SJSA1 (cell line): Measurements from ENCODE around the gene KNTC1. TPM values are rescaled to one million over a fixed set of nuclear protein-coding genes. Genes with fewer than 3 reads are reported as not detected.

Source experiments
- DNase-seq, 2 experiments: peaks; one replicate each; pipeline ENCODE4 v3.0.0-alpha.2; 2015 to 2020; ENCODE audit warnings: low spot score in 2 of 2, low read depth in 1 of 2
- H3K27ac ChIP-seq: fragments of 250-450 bp; sonication (Bioruptor Pico); 2 replicates; pipeline ENCODE4 v1.5.1; 2020; ENCODE audit warnings: mild to moderate bottlenecking, moderate library complexity
- H3K27me3 ChIP-seq: fragments of 250-450 bp; sonication (Bioruptor Pico); replicated peaks from 2 replicates; pipeline ENCODE4 v1.5.1; 2020; ENCODE audit warnings: mild to moderate bottlenecking, moderate library complexity
- H3K36me3 ChIP-seq: fragments of 250-450 bp; sonication (Bioruptor Pico); 2 replicates; pipeline ENCODE4 v1.5.1; 2020; ENCODE audit warnings: mild to moderate bottlenecking
- H3K4me1 ChIP-seq: fragments of 250-450 bp; sonication (Bioruptor Pico); replicated peaks from 2 replicates; pipeline ENCODE4 v1.6.1; 2021; ENCODE audit warnings: mild to moderate bottlenecking
- H3K4me3 ChIP-seq: fragments of 250-450 bp; sonication (Bioruptor Pico); 2 replicates; pipeline ENCODE4 v1.5.1; 2020; ENCODE audit warnings: mild to moderate bottlenecking
- H3K9me3 ChIP-seq: fragments of 250-450 bp; sonication (Bioruptor Pico); replicated peaks from 2 replicates; pipeline ENCODE4 v1.5.1; 2020; ENCODE audit warnings: mild to moderate bottlenecking
- total RNA-seq: library from RNA; depleted of rRNA; stranded (reverse); fragments of >200 nt; shearing (Covaris generic); gene quantifications from 2 replicates; pipeline ENCODE4 v1.2.3, GENCODE V29; 2014

Gene KNTC1
- total RNA-seq, 1 experiment from 2014 or later, result 60.2 TPM

DNA sequence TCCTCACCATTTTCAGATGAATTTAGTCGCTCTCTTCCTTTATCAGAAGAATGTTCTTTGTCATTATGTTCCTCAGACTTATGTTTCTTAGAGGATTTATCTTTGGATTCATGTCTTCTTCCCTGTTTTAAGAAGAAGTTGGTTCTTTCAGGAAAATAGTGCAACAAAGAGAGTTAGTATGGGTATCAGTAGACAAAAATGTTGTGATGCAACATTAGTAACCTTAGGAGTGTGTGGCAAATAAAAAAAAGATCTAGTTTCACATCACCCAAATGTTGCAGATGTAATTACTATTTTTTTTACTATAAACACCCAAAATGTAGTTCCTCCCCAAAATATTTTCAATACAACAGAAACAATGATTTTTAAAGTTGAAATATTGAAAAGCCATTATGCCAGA is 8.1 kb upstream of the KNTC1 start:
- Histone ChIP-seq H3K27ac (peak overlapping the region; percentile 45), H3K9me3 (no peaks in the 10 kb centered on the region), H3K4me3 (no peak overlapping the region), H3K4me1 (peaks cover 45% of the 10 kb centered on the region), H3K27me3 (no peaks in the 10 kb centered on the region), H3K36me3 (peaks cover 94% of the 10 kb centered on the region)
- DNase-seq, result no peak

GRCh38 chr12:122519418-122519817 is 7.6 kb upstream of the KNTC1 start:
- no peaks in the 10 kb centered on the region for H3K9me3 ChIP-seq
- H3K27me3 ChIP-seq, result no peaks in the 10 kb centered on the region
- H3K4me3 ChIP-seq, result no peak overlapping the region
- no peak for DNase-seq
- H3K27ac ChIP-seq, result no peak overlapping the region
- peaks cover 49% of the 10 kb centered on the region for H3K4me1 ChIP-seq
- H3K36me3 ChIP-seq, result peaks cover 98% of the 10 kb centered on the region

GRCh38 chr12:122520676-122521075 is 6.4 kb upstream of the KNTC1 start:
- Histone ChIP-seq H3K9me3 (no peaks in the 10 kb centered on the region), H3K27me3 (no peaks in the 10 kb centered on the region), H3K4me1 (peaks cover 42% of the 10 kb centered on the region), H3K27ac (no peak overlapping the region), H3K4me3 (no peak overlapping the region), H3K36me3 (peaks cover 96% of the 10 kb centered on the region)
- DNase-seq, result no peak

GRCh38 chr12:122523280-122523679 is 3.8 kb upstream of the KNTC1 start:
- Histone ChIP-seq H3K36me3 (peaks cover 78% of the 10 kb centered on the region), H3K27ac (no peak overlapping the region), H3K4me1 (peaks cover 36% of the 10 kb centered on the region), H3K9me3 (no peaks in the 10 kb centered on the region), H3K4me3 (no peak overlapping the region), H3K27me3 (no peaks in the 10 kb centered on the region)
- DNase-seq, result no peak

DNA sequence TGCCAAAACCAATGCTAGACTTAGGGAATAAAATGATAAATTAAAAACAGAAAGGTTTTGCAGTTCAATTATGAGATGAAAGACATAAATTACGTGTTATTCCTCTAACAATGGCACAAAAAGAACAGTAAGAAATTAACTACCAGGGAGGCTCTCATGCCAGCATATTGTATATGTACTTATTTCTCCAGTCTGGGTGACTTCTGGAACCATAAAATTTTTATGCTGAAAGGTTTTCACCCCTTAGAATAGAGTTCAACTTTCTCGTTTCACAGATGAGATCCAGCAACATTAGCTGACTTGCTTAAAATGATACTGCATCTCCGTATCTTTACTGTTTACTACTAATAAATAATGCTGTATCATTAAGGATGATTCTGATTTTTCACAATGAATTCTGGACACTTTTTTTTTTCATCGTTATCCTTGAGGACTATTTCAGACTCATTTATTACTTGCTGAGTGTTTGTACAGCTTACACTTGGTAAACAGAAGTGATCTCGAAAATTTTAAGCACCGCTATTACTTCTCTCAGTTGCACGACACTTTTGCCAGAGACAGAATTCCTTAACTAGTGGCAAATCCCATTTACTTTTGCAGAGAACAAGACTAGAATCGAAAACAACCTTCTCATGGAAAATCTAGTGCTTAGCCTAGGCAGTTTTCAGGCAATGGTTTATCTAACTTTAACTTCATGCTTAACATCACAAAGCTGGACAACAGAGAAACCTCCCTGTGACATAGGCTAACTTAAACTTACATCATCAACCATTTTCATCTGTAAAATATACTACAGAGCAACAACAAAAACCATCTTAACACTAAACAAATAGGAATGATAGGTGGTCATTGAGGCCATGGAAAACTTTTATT is 3.0 kb upstream of the KNTC1 start:
- H3K27me3 ChIP-seq, result no peaks in the 10 kb centered on the region
- H3K27ac ChIP-seq, result no peak overlapping the region
- no peak for DNase-seq
- peak overlapping the region; percentile 62 for H3K4me3 ChIP-seq
- peaks cover 75% of the 10 kb centered on the region for H3K36me3 ChIP-seq
- peaks cover 30% of the 10 kb centered on the region for H3K4me1 ChIP-seq
- no peaks in the 10 kb centered on the region for H3K9me3 ChIP-seq

- H3K9me3 ChIP-seq, result no peaks in the 10 kb centered on the region
- no peak for DNase-seq
- H3K27ac ChIP-seq, result peak overlapping the region; percentile 77
- peaks cover 35% of the 10 kb centered on the region for H3K4me1 ChIP-seq
- no peaks in the 10 kb centered on the region for H3K27me3 ChIP-seq
- peaks cover 62% of the 10 kb centered on the region for H3K36me3 ChIP-seq
- peak overlapping the region; percentile 62 for H3K4me3 ChIP-seq
These were observed 462 bp downstream of the KNTC1 start for GRCh38 chr12:122527478-122527944.

DNA sequence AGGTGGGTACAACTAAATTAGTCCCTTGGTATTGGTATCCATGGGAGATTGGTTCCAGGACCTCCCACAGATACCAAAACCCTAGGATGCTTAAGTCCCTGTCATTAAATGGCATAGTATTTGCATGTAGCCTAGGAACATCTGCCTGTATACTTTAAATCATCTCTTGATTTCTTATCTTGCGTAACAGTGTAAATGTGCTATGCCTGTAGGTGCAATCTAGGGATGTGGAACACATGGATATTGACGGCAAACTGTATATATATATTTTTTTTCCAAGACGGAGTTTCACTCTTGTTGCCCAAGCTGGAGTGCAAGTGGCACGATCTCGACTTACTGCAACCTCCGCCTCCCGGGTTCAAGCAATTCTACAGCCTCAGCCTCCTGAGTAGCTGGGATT is 1.5 kb downstream of the KNTC1 start:
- peaks cover 27% of the 10 kb centered on the region for H3K4me1 ChIP-seq
- peaks cover 62% of the 10 kb centered on the region for H3K36me3 ChIP-seq
- no peak overlapping the region for H3K27ac ChIP-seq
- DNase-seq, result no peak
- H3K9me3 ChIP-seq, result no peaks in the 10 kb centered on the region
- H3K4me3 ChIP-seq, result no peak overlapping the region; the same call in 1 of the 2 replicates
- H3K27me3 ChIP-seq, result no peaks in the 10 kb centered on the region

- DNase-seq, result no peak
- Histone ChIP-seq H3K4me3 (no peak overlapping the region), H3K27ac (no peak overlapping the region), H3K27me3 (no peaks in the 10 kb centered on the region), H3K4me1 (peaks cover 24% of the 10 kb centered on the region), H3K36me3 (peaks cover 62% of the 10 kb centered on the region), H3K9me3 (no peaks in the 10 kb centered on the region)
These were observed 1.9 kb downstream of the KNTC1 start for GRCh38 chr12:122528992-122529391.

DNA sequence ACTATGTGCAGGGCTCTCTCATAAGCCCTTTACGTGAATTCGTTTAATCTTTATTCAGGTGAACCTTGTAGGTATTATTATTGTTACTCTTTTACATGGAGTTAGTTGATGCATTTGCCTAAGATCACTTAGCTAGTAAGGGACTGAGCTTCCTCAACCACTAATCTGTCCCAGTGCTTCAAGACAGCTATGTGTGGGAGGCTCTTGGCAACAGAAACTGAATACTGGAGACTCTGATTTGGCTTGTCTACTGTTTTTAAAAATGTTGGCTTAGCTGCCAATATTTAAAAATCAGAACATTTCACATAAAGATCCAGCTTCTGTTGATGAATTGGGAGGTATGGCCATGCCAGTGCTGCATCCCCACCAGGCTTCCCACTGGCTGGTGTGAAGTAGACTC is 6.8 kb downstream of the KNTC1 start:
- DNase-seq, result no peak
- Histone ChIP-seq H3K36me3 (peaks cover 78% of the 10 kb centered on the region), H3K27ac (no peak overlapping the region), H3K4me3 (no peak overlapping the region), H3K4me1 (peaks cover 16% of the 10 kb centered on the region), H3K9me3 (no peaks in the 10 kb centered on the region), H3K27me3 (no peaks in the 10 kb centered on the region)

GRCh38 chr12:122537021-122537420 is 10.0 kb downstream of the KNTC1 start:
- peaks cover 88% of the 10 kb centered on the region for H3K36me3 ChIP-seq
- H3K9me3 ChIP-seq, result no peaks in the 10 kb centered on the region
- H3K27ac ChIP-seq, result no peak overlapping the region
- no peaks in the 10 kb centered on the region for H3K27me3 ChIP-seq
- no peak for DNase-seq
- H3K4me1 ChIP-seq, result peaks cover 8% of the 10 kb centered on the region
- H3K4me3 ChIP-seq, result no peak overlapping the region

GRCh38 chr12:122538496-122538895 is 11.4 kb downstream of the KNTC1 start:
- Histone ChIP-seq H3K27ac (no peak overlapping the region), H3K9me3 (no peaks in the 10 kb centered on the region), H3K27me3 (no peaks in the 10 kb centered on the region), H3K4me1 (0 out of 2 replicates have a peak, but pooled peaks cover 3% of the 10 kb centered on the region), H3K4me3 (no peak overlapping the region), H3K36me3 (peaks cover 86% of the 10 kb centered on the region)
- DNase-seq, result no peak

DNA sequence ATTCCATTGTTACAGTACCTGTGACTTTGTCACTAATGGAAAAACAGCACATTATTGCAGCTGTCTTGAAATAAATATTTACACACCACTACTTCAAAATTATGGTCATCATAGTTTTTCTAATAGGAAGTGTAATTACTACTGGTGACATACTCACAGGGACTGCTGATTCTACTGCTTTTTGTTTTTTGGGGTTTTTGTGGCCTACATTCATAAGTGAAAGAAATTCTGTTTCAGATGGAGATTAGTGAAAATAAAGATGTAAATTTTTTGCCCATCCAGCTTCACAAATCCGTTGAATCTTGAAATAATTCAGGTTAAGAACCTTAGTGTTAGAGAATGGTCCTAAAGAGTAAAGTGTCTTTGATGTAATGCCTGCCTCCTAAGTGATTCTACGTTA is 17.5 kb downstream of the KNTC1 start:
- Histone ChIP-seq H3K27me3 (no peaks in the 10 kb centered on the region), H3K4me1 (no peaks in the 10 kb centered on the region), H3K4me3 (no peak overlapping the region), H3K36me3 (peaks cover 85% of the 10 kb centered on the region), H3K27ac (no peak overlapping the region), H3K9me3 (no peaks in the 10 kb centered on the region)
- no peak for DNase-seq

DNA sequence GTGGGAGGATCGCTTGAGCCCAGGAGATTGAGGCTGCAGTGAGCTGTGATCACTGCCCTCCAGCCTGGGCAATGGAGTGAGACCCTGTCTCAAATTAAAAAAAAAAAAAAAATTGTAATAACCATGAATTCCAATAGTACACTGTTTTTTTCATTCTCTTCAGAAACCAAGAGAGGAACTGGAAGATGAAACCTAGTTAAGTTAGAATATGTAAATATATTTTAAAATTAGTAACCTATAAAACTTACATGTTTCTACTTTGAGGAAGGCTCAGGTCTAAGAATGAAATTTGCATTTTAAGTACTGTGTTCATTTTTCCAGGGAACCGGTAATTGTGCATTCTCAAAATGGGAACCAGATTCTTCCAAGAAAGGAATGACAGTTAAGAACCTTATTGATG is 18.8 kb downstream of the KNTC1 start:
- peaks cover 86% of the 10 kb centered on the region for H3K36me3 ChIP-seq
- H3K4me3 ChIP-seq, result no peak overlapping the region
- DNase-seq, result no peak
- H3K27ac ChIP-seq, result no peak overlapping the region
- no peaks in the 10 kb centered on the region for H3K9me3 ChIP-seq
- H3K27me3 ChIP-seq, result no peaks in the 10 kb centered on the region
- H3K4me1 ChIP-seq, result no peaks in the 10 kb centered on the region

DNA sequence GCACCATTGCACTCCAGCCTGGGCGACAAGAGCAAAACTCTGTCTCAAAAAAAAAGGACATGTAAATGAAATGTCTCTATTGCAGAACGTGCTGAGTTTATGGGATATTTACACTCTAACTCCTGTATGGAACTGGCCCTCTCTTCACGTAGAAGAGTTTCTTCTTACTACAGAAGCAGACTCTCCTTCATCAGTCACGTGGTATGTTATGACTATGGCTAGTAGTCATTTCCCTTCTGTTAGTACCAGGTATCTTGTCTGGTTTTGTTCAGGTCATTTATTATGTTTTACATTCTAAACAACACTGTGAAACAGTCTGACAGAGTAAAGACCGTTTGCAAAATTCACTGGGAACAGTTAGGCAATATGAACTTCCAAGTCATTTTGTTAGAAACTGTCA is 20.3 kb downstream of the KNTC1 start:
- H3K36me3 ChIP-seq, result peaks cover 87% of the 10 kb centered on the region
- H3K4me1 ChIP-seq, result no peaks in the 10 kb centered on the region
- DNase-seq, result no peak
- H3K9me3 ChIP-seq, result no peaks in the 10 kb centered on the region
- no peak overlapping the region for H3K27ac ChIP-seq
- no peaks in the 10 kb centered on the region for H3K27me3 ChIP-seq
- no peak overlapping the region for H3K4me3 ChIP-seq
